ENCODE data around the gene ADAMTS3. TPM values are rescaled to one million over a fixed set of nuclear protein-coding genes. Genes with fewer than 3 reads are reported as not detected.

The ADAMTS3 gene
- total RNA-seq, 1 donor = 2.2 TPM

- Histone ChIP-seq H3K4me1 (ENCODE audit: insufficient read depth, low read length) (peaks cover 9% of the 10 kb centered on the region), H3K9me3 (ENCODE audit: low read depth, low read length) (no peaks in the 10 kb centered on the region), H3K27me3 (ENCODE audit: insufficient read depth, low read length) (peaks cover 7% of the 10 kb centered on the region), H3K4me2 (ENCODE audit: insufficient read depth, low read length) (peak overlapping the region; percentile 89), H3K36me3 (ENCODE audit: insufficient read depth, low read length) (no peaks in the 10 kb centered on the region), H3K27ac (ENCODE audit: low read depth, low read length) (peak overlapping the region; percentile 28), H3K4me3 (ENCODE audit: insufficient read depth, low read length) (peak overlapping the region; percentile 74), H3K79me2 (ENCODE audit: insufficient read depth, low read length) (no peaks in the 10 kb centered on the region), H2AFZ (ENCODE audit: low read length) (peak overlapping the region; percentile 93), H4K20me1 (ENCODE audit: insufficient read depth, low read length) (no peaks in the 10 kb centered on the region)
- DNase-seq (ENCODE audit: insufficient read length, low spot score, missing footprints) = peak; percentile 92
- peak; percentile 47 for TF ChIP-seq CTCF (IDR thresholded peaks at IDR 0.05; ENCODE audit: extremely low read depth, low read depth, low read length)
These were observed 973 bp downstream of the ADAMTS3 start for GRCh38 chr4:72567821-72568675.

DNA sequence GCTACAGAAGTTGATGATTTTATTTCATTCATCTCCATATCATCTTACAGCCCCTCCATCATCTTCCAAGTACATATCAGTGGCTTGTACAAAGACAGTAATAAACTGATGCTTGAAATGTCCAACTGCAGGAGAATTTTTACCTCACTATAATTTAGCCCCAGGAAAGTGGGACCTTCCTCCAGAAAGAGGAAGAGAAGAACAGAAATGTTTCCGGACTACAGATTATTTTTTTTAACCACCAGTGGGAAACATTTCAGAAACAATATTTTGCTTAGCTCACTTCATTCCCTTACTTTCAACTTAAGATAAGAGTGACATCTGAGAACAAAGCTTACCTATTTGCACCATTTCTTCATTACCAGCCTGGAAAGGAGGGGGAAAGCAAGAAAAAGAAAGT, 2.0 kb downstream of the ADAMTS3 start:
- H3K27ac ChIP-seq (ENCODE audit: low read depth, low read length) = no peak overlapping the region
- no peak overlapping the region for H2AFZ ChIP-seq (ENCODE audit: low read length)
- H3K36me3 ChIP-seq (ENCODE audit: insufficient read depth, low read length) = no peaks in the 10 kb centered on the region
- no peaks in the 10 kb centered on the region for H3K79me2 ChIP-seq (ENCODE audit: insufficient read depth, low read length)
- no peak for TF ChIP-seq CTCF (IDR thresholded peaks at IDR 0.05; ENCODE audit: extremely low read depth, low read depth, low read length)
- peaks cover 9% of the 10 kb centered on the region for H3K4me1 ChIP-seq (ENCODE audit: insufficient read depth, low read length)
- H3K4me2 ChIP-seq (ENCODE audit: insufficient read depth, low read length) = peak overlapping the region; percentile 89
- H3K9me3 ChIP-seq (ENCODE audit: low read depth, low read length) = no peaks in the 10 kb centered on the region
- H4K20me1 ChIP-seq (ENCODE audit: insufficient read depth, low read length) = no peaks in the 10 kb centered on the region
- no peak for DNase-seq (ENCODE audit: insufficient read length, low spot score, missing footprints)
- peaks cover 7% of the 10 kb centered on the region for H3K27me3 ChIP-seq (ENCODE audit: insufficient read depth, low read length)
- peak overlapping the region; percentile 74 for H3K4me3 ChIP-seq (ENCODE audit: insufficient read depth, low read length)

DNA sequence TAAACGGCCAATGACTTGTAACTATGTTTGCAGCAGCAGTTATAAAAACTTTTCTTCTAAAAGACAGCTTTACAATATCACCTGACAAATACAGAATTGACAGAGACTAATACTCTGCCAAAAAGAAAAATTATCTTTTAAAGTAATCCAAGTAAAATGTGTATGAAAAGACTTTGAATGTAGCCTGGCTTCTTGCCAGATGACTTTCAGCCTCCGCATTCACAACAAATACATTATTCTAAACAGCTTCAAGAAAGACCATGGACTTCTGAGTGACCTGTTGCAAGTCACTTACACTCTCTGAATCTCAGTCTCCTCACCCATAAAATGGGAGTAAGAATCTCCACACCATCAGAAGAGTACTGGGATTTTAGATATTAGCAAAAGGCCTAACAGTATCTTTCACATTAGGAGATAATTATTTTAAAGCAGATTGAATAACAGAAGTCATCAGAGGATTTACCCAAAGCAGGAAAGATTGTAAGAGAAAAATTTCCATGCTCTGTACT, 2.5 kb downstream of the ADAMTS3 start:
- H3K4me2 ChIP-seq (ENCODE audit: insufficient read depth, low read length) = no peak overlapping the region
- H4K20me1 ChIP-seq (ENCODE audit: insufficient read depth, low read length) = no peaks in the 10 kb centered on the region
- no peaks in the 10 kb centered on the region for H3K36me3 ChIP-seq (ENCODE audit: insufficient read depth, low read length)
- H3K4me1 ChIP-seq (ENCODE audit: insufficient read depth, low read length) = peaks cover 9% of the 10 kb centered on the region
- H3K79me2 ChIP-seq (ENCODE audit: insufficient read depth, low read length) = no peaks in the 10 kb centered on the region
- H3K27ac ChIP-seq (ENCODE audit: low read depth, low read length) = no peak overlapping the region
- H2AFZ ChIP-seq (ENCODE audit: low read length) = no peak overlapping the region
- no peak overlapping the region for H3K4me3 ChIP-seq (ENCODE audit: insufficient read depth, low read length)
- H3K9me3 ChIP-seq (ENCODE audit: low read depth, low read length) = no peaks in the 10 kb centered on the region
- peaks cover 7% of the 10 kb centered on the region for H3K27me3 ChIP-seq (ENCODE audit: insufficient read depth, low read length)
- DNase-seq (ENCODE audit: insufficient read length, low spot score, missing footprints) = no peak
- no peak for TF ChIP-seq CTCF (IDR thresholded peaks at IDR 0.05; ENCODE audit: extremely low read depth, low read depth, low read length)

DNA sequence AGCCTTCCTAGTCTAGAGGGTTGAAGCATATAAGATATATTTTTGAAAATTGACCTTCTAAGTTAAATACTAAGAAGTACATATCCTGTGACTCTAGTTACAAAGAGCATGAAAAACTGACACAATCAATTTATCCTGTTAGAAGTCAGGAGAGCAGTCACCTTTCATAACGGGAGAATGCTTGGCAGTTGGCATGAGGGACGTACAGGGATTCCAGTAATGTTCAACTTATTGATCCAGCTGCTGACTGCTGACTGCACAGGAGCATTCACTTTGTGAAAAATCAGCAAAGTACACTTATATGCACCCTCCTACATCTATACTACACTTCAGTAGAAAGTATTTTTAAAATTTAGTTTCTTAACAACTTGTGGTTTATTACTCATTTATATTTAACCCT, 4.2 kb downstream of the ADAMTS3 start:
- H3K27ac ChIP-seq (ENCODE audit: low read depth, low read length) = no peak overlapping the region
- H3K9me3 ChIP-seq (ENCODE audit: low read depth, low read length) = no peaks in the 10 kb centered on the region
- no peaks in the 10 kb centered on the region for H3K36me3 ChIP-seq (ENCODE audit: insufficient read depth, low read length)
- no peak for DNase-seq (ENCODE audit: insufficient read length, low spot score, missing footprints)
- H3K79me2 ChIP-seq (ENCODE audit: insufficient read depth, low read length) = no peaks in the 10 kb centered on the region
- H3K27me3 ChIP-seq (ENCODE audit: insufficient read depth, low read length) = peaks cover 3% of the 10 kb centered on the region
- no peak for TF ChIP-seq CTCF (IDR thresholded peaks at IDR 0.05; ENCODE audit: extremely low read depth, low read depth, low read length)
- H3K4me1 ChIP-seq (ENCODE audit: insufficient read depth, low read length) = peaks cover 9% of the 10 kb centered on the region
- no peaks in the 10 kb centered on the region for H4K20me1 ChIP-seq (ENCODE audit: insufficient read depth, low read length)
- H3K4me2 ChIP-seq (ENCODE audit: insufficient read depth, low read length) = no peak overlapping the region
- H3K4me3 ChIP-seq (ENCODE audit: insufficient read depth, low read length) = no peak overlapping the region
- no peak overlapping the region for H2AFZ ChIP-seq (ENCODE audit: low read length)

Measured in osteoblast (primary cell).